GM23338 (cell line): Measurements from ENCODE around the gene BZW2. TPM values are rescaled to one million over a fixed set of nuclear protein-coding genes. Genes with fewer than 3 reads are reported as not detected.

ENCODE experiments used
- ATAC-seq: fragments of 200-7000 bp; cut with Tn5 transposase; 3 replicates; pipeline ENCODE4 v1.9.1; 2020
- DNase-seq: peaks from one replicate; pipeline ENCODE4 v3.0.0-alpha.2; 2015; ENCODE audit warnings: low spot score
- H2AFZ ChIP-seq: fragments of 200-600 bp; sonication (generic); 2 replicates; pipeline ENCODE4 v1.8.0; 2016; ENCODE audit warnings: antibody characterized with exemption, mild to moderate bottlenecking, moderate library complexity
- H3F3A ChIP-seq: fragments of 200-600 bp; sonication (generic); replicated peaks from 2 replicates; pipeline ENCODE4 v1.8.0; 2017; ENCODE audit warnings: antibody characterized with exemption, mixed run types, low read depth
- H3K27ac ChIP-seq: fragments of 200-600 bp; sonication (generic); 2 replicates; pipeline ENCODE4 v1.6.1; 2016; ENCODE audit warnings: low read depth
- H3K27me3 ChIP-seq: fragments of 200-600 bp; sonication (generic); 2 replicates; pipeline ENCODE4 v1.8.0; 2016; ENCODE audit warnings: mild to moderate bottlenecking, mixed run types, moderate library complexity; ENCODE audit not compliant: insufficient read depth
- H3K36me3 ChIP-seq: fragments of 200-600 bp; sonication (generic); 2 replicates; pipeline ENCODE4 v1.8.0; 2016; ENCODE audit warnings: mild to moderate bottlenecking; ENCODE audit not compliant: insufficient read depth
- H3K4me1 ChIP-seq: fragments of 200-600 bp; sonication (generic); 2 replicates; pipeline ENCODE4 v1.8.0; 2016; ENCODE audit warnings: mild to moderate bottlenecking, moderate library complexity; ENCODE audit not compliant: insufficient read depth
- H3K4me2 ChIP-seq: fragments of 200-600 bp; sonication (generic); 2 replicates; pipeline ENCODE4 v1.7.1; 2017; ENCODE audit warnings: mixed run types
- H3K4me3 ChIP-seq: fragments of 200-600 bp; sonication (generic); 2 replicates; pipeline ENCODE4 v1.6.1; 2016; ENCODE audit warnings: mixed run types
- H3K79me2 ChIP-seq: fragments of 200-600 bp; sonication (generic); replicated peaks from 2 replicates; pipeline ENCODE4 v1.8.0; 2017; ENCODE audit warnings: mild to moderate bottlenecking; ENCODE audit not compliant: insufficient read depth
- H3K9me2 ChIP-seq: fragments of 200-600 bp; sonication (generic); 2 replicates; pipeline ENCODE4 v1.8.0; 2017; ENCODE audit not compliant: insufficient read depth
- H4K20me1 ChIP-seq: fragments of 200-600 bp; sonication (generic); replicated peaks from 2 replicates; pipeline ENCODE4 v1.8.0; 2017; ENCODE audit warnings: mild to moderate bottlenecking; ENCODE audit not compliant: insufficient read depth
- H3K27ac Mint-ChIP-seq: 2 replicates; pipeline ENCODE4 v1.8.0; 2020; ENCODE audit warnings: inconsistent platforms, mild to moderate bottlenecking, moderate library complexity, mixed read lengths
- H3K27me3 Mint-ChIP-seq: 3 replicates; pipeline ENCODE4 v1.8.0; 2022; ENCODE audit warnings: low read depth, mild to moderate bottlenecking, moderate library complexity, mixed read lengths, inconsistent platforms; ENCODE audit not compliant: insufficient read depth, poor library complexity
- H3K36me3 Mint-ChIP-seq: 3 replicates; pipeline ENCODE4 v1.8.0; 2021; ENCODE audit warnings: low read depth, mild to moderate bottlenecking, inconsistent platforms, moderate library complexity, mixed read lengths
- H3K4me1 Mint-ChIP-seq: 3 replicates; pipeline ENCODE4 v1.8.0; 2020; ENCODE audit warnings: mild to moderate bottlenecking, inconsistent platforms, mixed read lengths
- H3K4me3 Mint-ChIP-seq: 3 replicates; pipeline ENCODE4 v1.8.0; 2021; ENCODE audit warnings: moderate library complexity, mild to moderate bottlenecking, inconsistent platforms, mixed read lengths
- H3K9me3 Mint-ChIP-seq: 3 replicates; pipeline ENCODE4 v1.8.0; 2020; ENCODE audit warnings: moderate library complexity, mild to moderate bottlenecking, inconsistent platforms, mixed read lengths
- CREB1 ChIP-seq: fragments of 250-450 bp; sonication (Bioruptor Pico); IDR thresholded peaks from 2 replicates; pipeline ENCODE4 v1.5.0; 2020; ENCODE audit warnings: low read depth, mild to moderate bottlenecking, moderate library complexity
- CTCF ChIP-seq, 2 experiments: fragments of 200-600 bp in 1 of 2; sonication (generic) in 1 of 2; conservative IDR thresholded peaks; 2 replicates each; pipeline versions ENCODE4 v1.5.1 to v1.6.1; 2016 to 2017; ENCODE audit warnings: antibody characterized with exemption in 2 of 2, low read depth in 2 of 2, mild to moderate bottlenecking in 2 of 2, moderate library complexity in 1 of 2
- ETS1 ChIP-seq: IDR thresholded peaks from 2 replicates; pipeline ENCODE4 v1.6.1; 2016; ENCODE audit warnings: antibody characterized with exemption
- EZH2 ChIP-seq: fragments of 200-600 bp; sonication (generic); IDR thresholded peaks from one replicate; pipeline ENCODE4 v1.8.0; 2017; ENCODE audit warnings: antibody characterized with exemption, mild to moderate bottlenecking, low read depth; ENCODE audit not compliant: unreplicated experiment
- EZH2phosphoT487 ChIP-seq: fragments of 200-600 bp; sonication (generic); IDR thresholded peaks from one replicate; pipeline ENCODE4 v1.8.1; 2018; ENCODE audit warnings: antibody characterized with exemption; ENCODE audit not compliant: unreplicated experiment
- JUNB ChIP-seq: IDR thresholded peaks from one replicate; pipeline ENCODE4 v1.6.1; 2016; ENCODE audit warnings: antibody characterized with exemption; ENCODE audit not compliant: unreplicated experiment
- NANOG ChIP-seq: IDR thresholded peaks from 2 replicates; pipeline ENCODE4 v1.6.1; 2016; ENCODE audit warnings: antibody characterized with exemption, borderline replicate concordance
- POLR2AphosphoS5 ChIP-seq: IDR thresholded peaks from 2 replicates; pipeline ENCODE4 v1.6.1; 2016; ENCODE audit warnings: antibody characterized with exemption, low read depth
- REST ChIP-seq: IDR thresholded peaks from one replicate; pipeline ENCODE4 v1.6.1; 2018; ENCODE audit warnings: antibody characterized with exemption; ENCODE audit not compliant: unreplicated experiment
- STAT1 ChIP-seq: IDR thresholded peaks from one replicate; pipeline ENCODE4 v1.6.1; 2016; ENCODE audit warnings: antibody characterized with exemption; ENCODE audit not compliant: unreplicated experiment
- ZNF114 ChIP-seq: fragments of 250-450 bp; sonication (Bioruptor Pico); IDR thresholded peaks from 2 replicates; pipeline ENCODE4 v1.5.0; 2020; ENCODE audit warnings: mild to moderate bottlenecking, moderate library complexity
- ZNF331 ChIP-seq: fragments of 250-450 bp; sonication (Bioruptor Pico); IDR thresholded peaks from 2 replicates; pipeline ENCODE4 v1.5.0; 2020; ENCODE audit warnings: low read depth, mild to moderate bottlenecking, moderate library complexity
- ZNF462 ChIP-seq: fragments of 250-450 bp; sonication (Bioruptor Pico); IDR thresholded peaks from 2 replicates; pipeline ENCODE4 v1.5.0; 2020; ENCODE audit warnings: mild to moderate bottlenecking, moderate library complexity
- polyA plus RNA-seq: library from polyadenylated mRNA; unstranded; fragments of >200 nt; fragmentation: Nextera tagmentation; extraction: Ambion mirVana; gene quantifications from 2 replicates; pipeline ENCODE4 v1.2.1, GENCODE V29; 2016
- total RNA-seq: library from RNA; depleted of rRNA; stranded (reverse); fragments of >200 nt; shearing (Covaris generic); gene quantifications from 2 replicates; pipeline ENCODE4 v1.2.3, GENCODE V29; 2014

The BZW2 gene
- total and polyA plus RNA-seq, 2 experiments from 2014 or later, result 88.8 to 108 TPM

GRCh38 chr7:16740623-16740953 lies 94.6 kb downstream of the BZW2 start:
- ATAC-seq, result no peak
- TF ChIP-seq REST (no peak), EZH2 (no peak), NANOG (no peak), ETS1 (no peak), EZH2phosphoT487 (no peak), CTCF (conservative IDR thresholded peaks at IDR 0.05; ENCODE audit: low read depth in 2 of 2) (no peak), STAT1 (no peak), ZNF462 (CRISPR knock-in tag) (no peak), ZNF331 (CRISPR knock-in tag) (no peak), CREB1 (CRISPR knock-in tag) (no peak), POLR2AphosphoS5 (no peak), ZNF114 (CRISPR knock-in tag) (no peak), JUNB (no peak)
- Mint-ChIP-seq H3K4me3 (no peak overlapping the region), H3K36me3 (no peaks in the 10 kb centered on the region), H3K27me3 (no peaks in the 10 kb centered on the region), H3K4me1 (peaks cover 27% of the 10 kb centered on the region), H3K27ac (no peak overlapping the region), H3K9me3 (no peaks in the 10 kb centered on the region)
- Histone ChIP-seq H3F3A (no peaks in the 10 kb centered on the region), H3K4me2 (no peak overlapping the region), H4K20me1 (no peaks in the 10 kb centered on the region), H3K9me2 (0 out of 2 replicates have a peak, but pooled peaks cover 7% of the 10 kb centered on the region), H3K36me3 (no peaks in the 10 kb centered on the region), H3K4me3 (no peak overlapping the region), H3K27me3 (no peaks in the 10 kb centered on the region), H3K79me2 (no peaks in the 10 kb centered on the region), H3K27ac (no peak overlapping the region), H2AFZ (no peak overlapping the region), H3K4me1 (peaks cover 14% of the 10 kb centered on the region)
- DNase-seq, result no peak
